ES-I3 (cell line): ENCODE measurements around the gene THRAP3.
"Not testable (repeated sequence)": the region's sequence is repeated elsewhere in the genome, so short reads cannot be mapped to it uniquely, and the experiment has no call there.

ENCODE experiments used
- H3K36me3 ChIP-seq: 2 replicates; pipeline ENCODE4 v1.6.1; 2013; ENCODE audit warnings: mild to moderate bottlenecking, low read length, control low read depth, moderate library complexity; ENCODE audit not compliant: insufficient read depth
- H3K4me1 ChIP-seq: 2 replicates; pipeline ENCODE4 v1.6.1; 2013; ENCODE audit warnings: mild to moderate bottlenecking, control low read depth, low read length; ENCODE audit not compliant: insufficient read depth
- H3K9ac ChIP-seq: 2 replicates; pipeline ENCODE4 v1.6.1; 2013; ENCODE audit warnings: low read depth, mild to moderate bottlenecking, low read length, moderate library complexity
- H3K9me3 ChIP-seq: 2 replicates; pipeline ENCODE4 v1.6.1; 2013; ENCODE audit warnings: mild to moderate bottlenecking, low read length, moderate library complexity; ENCODE audit not compliant: control insufficient read depth, insufficient read depth

Gene THRAP3

DNA sequence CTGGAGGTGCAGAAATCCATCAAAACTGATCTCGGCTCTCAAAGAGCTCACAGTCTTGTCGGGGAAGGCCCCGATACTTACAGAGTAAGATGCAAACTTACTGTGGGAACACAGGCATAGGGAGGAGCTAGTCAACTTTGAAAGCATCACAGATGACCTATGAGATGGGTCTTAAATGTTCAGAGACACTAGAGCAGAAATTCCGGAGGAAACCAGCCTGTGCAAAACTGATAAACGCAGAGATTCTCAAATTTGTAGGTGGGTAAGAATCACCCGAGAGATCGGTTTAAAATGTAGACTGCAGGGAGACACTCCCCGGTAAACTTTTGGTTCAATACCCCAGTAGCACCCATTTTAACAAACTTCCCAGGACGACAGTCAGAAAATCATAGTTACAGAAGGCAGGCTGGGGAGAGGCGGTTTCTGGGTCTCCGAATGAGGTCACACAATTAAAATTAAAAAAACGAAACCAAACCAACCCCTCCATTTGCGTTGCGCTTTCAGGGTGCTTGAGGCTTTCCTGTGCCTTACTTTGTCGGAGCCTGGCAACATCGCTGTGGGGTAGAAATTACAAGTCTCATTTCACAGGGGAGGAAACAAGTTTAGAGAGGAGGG is 755 bp upstream of the THRAP3 start:
- Histone ChIP-seq H3K4me1 (no peaks in the 10 kb centered on the region), H3K9ac (peak overlapping the region; percentile 91), H3K9me3 (no peaks in the 10 kb centered on the region), H3K36me3 (peaks cover 4% of the 10 kb centered on the region; the same call in 1 of the 2 replicates)

DNA sequence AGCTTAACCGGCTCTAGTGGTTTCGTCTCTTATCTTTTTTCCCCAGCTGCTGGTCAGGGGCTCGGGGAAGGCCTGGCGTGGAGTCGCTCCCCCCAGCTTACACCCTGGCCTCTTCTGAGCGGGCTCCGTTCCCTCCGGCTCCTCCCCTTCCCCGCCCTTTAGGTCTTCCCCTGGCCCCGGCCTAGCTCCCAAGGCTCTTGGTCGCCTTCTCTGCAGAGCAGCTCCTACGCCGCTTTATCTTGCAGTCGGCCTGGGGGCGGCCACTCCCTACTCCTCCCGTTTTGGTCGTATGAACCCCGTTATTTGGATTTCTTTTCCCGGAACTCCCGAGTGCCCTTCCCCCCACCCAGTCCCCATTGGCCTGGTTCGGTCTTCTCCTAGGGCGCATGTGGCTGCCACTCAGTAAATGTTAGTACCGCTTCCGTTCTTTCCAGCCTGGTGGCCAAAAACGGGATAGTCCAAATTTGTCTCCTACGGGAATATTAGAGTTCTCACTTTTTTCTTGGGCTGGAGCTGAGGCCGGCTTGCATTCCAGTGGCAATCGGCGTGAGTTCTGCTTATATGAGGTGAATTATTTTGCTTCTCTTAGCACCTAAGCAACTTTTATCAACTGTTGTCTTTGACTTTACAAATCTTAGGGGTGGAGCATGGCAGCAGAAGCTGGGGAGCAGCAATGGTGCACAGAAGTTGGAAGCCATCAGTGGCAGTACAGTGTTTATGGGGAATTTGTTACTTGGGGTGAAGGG is 467 bp downstream of the THRAP3 start:
- Histone ChIP-seq H3K36me3 (peaks cover 4% of the 10 kb centered on the region; the same call in 1 of the 2 replicates), H3K9ac (peak overlapping the region; percentile 98), H3K9me3 (no peaks in the 10 kb centered on the region), H3K4me1 (no peaks in the 10 kb centered on the region)

DNA sequence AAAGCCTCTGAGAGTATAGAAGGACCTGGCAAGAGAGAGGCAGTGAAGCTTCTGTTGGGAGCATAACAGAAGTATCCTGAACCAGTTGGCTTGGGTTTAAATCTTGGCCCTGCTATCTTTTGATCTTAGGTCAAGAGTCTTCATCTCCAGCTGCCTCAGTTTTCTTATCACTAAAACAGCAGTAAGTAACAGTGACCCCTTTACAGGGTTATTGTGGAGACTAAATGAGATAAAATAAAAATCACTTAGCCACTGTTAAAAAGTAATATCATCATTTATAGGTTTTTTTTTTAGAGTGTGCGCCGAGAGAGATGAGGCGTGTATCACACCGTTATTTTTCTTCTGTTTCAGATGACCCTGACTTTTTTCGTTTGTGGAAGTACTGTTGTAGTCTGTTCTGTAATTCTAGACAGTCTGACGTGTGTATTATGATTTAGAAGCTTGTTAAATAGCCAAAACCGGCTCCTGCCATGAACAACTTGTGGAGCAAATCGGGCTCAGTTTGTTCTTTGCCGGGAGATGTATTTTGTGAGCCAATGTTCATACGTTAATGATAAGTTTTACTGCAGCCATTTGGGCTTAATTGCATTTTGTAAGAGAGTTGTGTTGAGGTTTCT is 1.1 kb downstream of the THRAP3 start:
- Histone ChIP-seq H3K9ac (peak overlapping the region; percentile 98), H3K36me3 (peaks cover 4% of the 10 kb centered on the region; the same call in 1 of the 2 replicates), H3K4me1 (no peaks in the 10 kb centered on the region)

DNA sequence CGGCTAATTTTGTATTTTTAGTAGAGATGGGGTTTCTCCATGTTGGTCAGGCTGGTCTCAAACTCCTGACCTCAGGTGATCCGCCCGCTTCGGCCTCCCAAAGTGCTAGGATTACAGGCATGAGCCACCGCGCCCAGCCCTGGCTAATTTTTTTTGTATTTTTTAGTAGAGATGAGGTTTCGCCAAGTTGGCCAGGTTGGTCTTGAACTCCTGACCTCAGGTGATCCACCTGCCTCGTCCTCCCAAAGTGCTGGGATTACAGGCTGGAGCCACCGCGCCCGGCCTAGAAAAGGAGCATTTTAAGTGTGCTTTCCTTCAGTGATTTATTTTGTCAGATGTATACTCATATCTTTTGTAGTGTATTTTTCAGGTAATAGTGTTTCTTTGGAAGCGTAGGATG is 6.0 kb downstream of the THRAP3 start:
- not testable (repeated sequence) for H3K9ac ChIP-seq, H3K4me1 ChIP-seq, H3K9me3 ChIP-seq
- H3K36me3 ChIP-seq = peaks cover 12% of the 10 kb centered on the region

More for the DNA sequence above, 1.1 kb downstream of the THRAP3 start:
- no peaks in the 10 kb centered on the region for H3K9me3 ChIP-seq

DNA sequence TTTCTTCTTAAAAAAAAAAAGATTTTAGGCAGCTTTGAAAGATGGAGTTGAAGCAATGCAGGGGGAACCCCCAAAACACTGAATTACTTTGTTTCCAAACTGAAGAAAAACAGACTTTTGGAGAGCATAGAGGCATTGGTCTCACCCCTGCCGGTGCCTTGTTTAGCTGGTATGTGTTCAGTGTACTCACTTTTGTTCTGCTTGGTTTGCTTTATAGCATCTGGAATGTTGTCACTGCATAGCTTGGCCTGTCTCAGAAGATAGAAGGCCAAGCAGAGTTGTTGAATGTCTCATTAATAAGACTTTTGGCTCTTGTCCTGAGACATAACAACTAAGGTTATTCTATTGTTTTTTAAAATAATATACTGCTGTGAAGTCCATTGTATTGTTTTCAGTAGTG is 6.9 kb downstream of the THRAP3 start:
- peaks cover 12% of the 10 kb centered on the region for H3K36me3 ChIP-seq
- no peak overlapping the region for H3K9ac ChIP-seq
- no peaks in the 10 kb centered on the region for H3K9me3 ChIP-seq
- H3K4me1 ChIP-seq = no peaks in the 10 kb centered on the region

DNA sequence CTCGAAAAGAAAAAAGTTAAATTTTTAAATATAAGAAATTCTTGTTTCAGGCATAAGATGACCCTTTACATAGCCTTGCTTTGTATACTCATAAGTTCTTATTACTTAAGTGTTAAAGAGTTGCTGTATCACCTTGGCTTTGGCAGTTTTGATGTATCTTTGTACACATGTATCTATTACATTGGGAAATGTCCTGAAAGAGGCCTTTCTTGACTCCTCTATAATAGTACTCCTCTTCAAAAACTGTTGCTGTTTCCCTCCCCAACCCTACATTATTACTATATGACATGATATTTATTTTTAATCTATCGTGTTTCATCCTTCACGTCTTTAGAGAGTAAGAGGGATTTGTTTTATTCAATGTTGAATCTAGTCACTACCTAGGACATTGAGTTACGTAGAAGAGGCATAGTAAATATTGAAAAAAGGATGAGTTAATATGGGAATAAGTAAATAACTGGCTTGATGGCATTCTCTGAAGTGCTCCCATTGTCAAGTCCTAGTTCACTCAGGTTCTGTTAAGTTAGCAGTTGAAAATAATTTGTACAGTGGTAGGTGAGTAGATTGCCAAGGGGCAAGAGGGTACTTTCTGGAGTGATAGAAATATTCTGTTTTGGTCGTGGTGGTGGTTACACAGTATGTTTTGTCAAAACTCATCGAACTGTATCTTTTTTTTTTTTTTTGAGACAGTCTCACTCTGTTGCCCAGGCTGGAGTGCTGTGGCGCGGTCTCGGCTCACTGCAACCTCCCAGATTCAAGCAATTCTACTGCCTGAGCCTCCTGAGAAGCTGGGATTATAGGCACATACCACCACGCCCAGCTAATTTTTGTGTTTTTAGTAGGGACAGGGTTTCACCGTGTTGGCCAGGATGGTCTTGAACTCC is 8.2 kb downstream of the THRAP3 start:
- H3K4me1 ChIP-seq = no peaks in the 10 kb centered on the region
- no peaks in the 10 kb centered on the region for H3K9me3 ChIP-seq
- H3K36me3 ChIP-seq = peaks cover 8% of the 10 kb centered on the region
- no peak overlapping the region for H3K9ac ChIP-seq

DNA sequence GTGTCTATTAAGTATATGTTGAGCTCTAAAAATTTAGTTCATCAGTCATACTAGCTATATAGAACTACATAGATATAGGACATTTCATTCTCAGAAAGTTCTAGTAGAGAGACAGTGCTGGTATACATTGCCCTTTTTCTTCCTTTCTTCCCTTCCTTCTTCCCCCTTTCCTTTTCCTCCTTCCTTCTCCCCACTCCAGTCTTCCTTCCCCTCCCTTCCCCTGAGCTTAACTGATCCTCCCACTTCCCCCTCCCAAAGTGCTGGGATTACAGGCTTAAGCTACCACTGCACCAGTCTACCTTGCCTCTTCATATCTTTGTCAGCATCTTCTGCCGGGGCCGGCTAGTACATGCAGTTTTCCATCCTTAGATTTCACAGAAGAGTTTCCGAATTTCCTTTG is 12.1 kb downstream of the THRAP3 start:
- no peaks in the 10 kb centered on the region for H3K9me3 ChIP-seq
- no peaks in the 10 kb centered on the region; the same call in 1 of the 2 replicates for H3K36me3 ChIP-seq
- H3K9ac ChIP-seq = no peak overlapping the region
- H3K4me1 ChIP-seq = peaks cover 4% of the 10 kb centered on the region; the same call in 1 of the 2 replicates

DNA sequence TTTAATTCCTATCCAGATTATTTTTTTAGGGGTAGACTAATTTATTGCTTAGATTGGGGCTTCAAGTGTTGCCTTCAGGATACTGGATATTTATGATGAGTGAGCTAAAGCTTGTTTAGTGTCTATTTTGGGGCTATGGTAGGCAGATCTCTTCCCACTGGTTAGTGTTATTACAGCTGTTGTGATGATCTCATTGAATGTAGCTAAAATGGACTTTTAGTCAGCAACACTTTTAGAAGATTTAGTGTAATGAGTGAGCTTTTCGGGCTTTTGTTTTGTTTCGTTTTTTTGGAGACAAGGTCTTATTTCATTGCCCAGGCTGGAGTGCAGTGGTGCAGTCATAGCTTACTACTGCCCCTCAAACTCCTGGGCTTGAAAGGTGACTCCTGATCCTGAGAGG is 14.2 kb downstream of the THRAP3 start:
- Histone ChIP-seq H3K9ac (no peak overlapping the region), H3K9me3 (no peaks in the 10 kb centered on the region), H3K36me3 (no peaks in the 10 kb centered on the region; the same call in 1 of the 2 replicates), H3K4me1 (peaks cover 4% of the 10 kb centered on the region; the same call in 1 of the 2 replicates)

DNA sequence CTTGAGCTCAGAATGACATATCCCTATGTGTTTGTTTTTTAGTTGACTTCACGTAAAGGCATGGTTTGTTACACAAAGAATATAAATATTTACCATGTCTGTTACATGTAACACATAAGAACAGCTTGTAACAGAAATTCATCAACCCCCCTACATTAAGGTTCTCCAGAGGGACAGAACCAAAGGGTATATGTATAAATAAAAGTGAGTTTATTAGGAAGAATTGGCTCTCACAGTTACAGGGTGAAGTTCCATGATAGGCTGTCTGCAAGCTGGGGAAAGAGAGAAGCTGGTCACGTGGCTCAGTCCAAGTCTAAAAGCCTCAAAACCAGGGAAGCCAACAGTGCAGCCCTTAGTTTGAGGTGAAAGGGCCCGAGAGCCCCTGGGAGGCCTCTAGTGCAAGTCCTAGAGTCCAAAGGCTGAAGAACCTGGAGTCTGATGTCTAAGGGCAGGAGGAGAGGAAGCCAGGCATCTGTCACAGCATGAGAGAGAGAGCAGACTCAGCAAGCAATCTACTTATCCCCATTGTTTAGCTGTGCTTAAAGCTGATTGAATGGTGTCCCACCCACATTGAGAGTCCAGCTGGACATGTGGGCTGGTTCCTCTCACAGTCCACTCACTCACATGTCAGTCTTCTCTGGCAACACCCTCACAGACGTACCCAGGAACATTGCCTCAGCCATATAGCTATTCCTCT is 15.8 kb downstream of the THRAP3 start:
- no peak overlapping the region for H3K9ac ChIP-seq
- H3K9me3 ChIP-seq = no peaks in the 10 kb centered on the region
- H3K36me3 ChIP-seq = no peaks in the 10 kb centered on the region; the same call in 1 of the 2 replicates
- peaks cover 4% of the 10 kb centered on the region; the same call in 1 of the 2 replicates for H3K4me1 ChIP-seq

DNA sequence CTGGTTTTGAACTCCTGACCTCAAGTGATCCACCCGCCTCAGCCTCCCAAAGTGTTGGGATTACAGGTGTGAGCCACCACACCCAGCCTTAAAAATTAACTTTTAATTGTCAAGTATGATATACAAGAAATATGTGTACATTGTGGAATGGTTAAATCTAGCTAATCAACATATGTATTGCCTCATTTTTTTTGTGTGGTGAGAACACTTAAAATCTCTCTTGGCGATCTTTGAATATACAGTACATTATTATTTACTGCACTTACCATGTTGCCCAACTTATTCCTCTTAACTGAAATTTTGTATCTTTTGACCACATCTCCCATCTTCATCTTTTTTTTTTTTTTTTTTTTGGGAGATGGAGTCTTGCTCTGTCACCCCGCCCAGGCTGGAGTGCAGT is 23.3 kb downstream of the THRAP3 start:
- no peaks in the 10 kb centered on the region for H3K4me1 ChIP-seq
- no peak overlapping the region for H3K9ac ChIP-seq
- H3K36me3 ChIP-seq = no peaks in the 10 kb centered on the region
- H3K9me3 ChIP-seq = no peaks in the 10 kb centered on the region

DNA sequence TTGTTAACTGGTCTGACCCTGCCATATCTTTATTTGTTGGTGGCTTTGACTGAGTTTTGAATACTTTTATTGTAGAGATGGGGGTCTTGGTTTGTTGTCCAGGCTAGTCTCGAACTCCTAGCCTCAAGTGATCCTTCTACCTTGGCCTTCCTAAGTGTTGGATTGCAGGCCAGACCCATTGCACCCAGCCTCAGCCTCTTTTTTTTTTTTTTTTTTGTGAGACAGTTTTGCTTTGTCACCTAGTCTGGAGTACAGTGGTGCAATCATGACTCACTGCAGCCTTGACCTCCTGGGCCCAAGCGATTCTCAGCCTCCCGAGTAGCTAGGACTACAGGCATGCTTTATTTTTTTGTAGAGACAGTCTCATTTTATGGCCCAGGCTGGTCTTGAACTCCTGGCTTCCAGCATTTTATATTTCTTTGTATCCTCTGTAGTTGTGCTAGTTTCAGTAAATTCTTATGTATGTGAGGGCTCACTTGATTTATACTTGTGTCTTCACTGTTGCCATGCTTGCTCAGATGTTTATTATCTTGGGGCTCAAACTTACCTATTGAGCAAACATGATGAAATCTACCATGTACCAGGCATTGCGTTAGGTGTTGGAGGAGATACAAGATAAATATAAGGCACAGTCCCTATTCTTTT is 24.1 kb downstream of the THRAP3 start:
- Histone ChIP-seq H3K4me1 (no peaks in the 10 kb centered on the region; the same call in 1 of the 2 replicates), H3K36me3 (no peaks in the 10 kb centered on the region), H3K9me3 (no peaks in the 10 kb centered on the region), H3K9ac (no peak overlapping the region)

DNA sequence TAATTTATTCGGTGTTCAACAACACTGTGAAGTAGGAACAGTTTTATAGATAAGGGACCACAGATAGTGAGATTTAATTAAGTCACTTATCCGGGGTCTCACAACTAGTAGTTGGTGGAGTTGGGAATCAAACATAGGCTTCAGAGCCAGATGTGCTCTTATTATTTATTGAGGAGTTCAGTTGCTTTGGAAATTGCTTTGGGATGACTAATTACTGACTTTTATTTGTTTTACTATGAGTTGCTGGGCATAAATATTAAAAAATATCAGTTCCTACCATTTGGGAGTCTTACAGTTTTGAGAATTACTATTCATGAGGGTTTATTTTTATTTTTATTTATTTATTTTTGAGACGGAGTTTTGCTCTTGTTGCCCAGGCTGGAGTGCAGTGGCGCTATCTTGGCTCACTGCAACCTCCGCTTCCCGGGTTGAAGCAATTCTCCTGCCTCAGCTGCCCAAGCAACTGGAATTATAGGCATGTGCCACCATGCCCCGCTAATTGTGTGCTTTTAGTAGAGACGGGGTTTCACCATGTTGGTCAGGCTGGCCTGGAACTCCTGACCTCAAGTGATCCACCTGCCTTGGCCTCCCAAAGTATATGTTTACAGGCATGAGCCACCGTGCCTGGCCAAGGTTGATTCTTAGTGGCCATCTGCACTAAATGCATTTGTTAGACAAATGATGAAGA is 27.7 kb downstream of the THRAP3 start:
- H3K9ac ChIP-seq = no peak overlapping the region
- H3K9me3 ChIP-seq = no peaks in the 10 kb centered on the region
- H3K4me1 ChIP-seq = no peaks in the 10 kb centered on the region; the same call in 1 of the 2 replicates
- H3K36me3 ChIP-seq = peaks cover 4% of the 10 kb centered on the region

DNA sequence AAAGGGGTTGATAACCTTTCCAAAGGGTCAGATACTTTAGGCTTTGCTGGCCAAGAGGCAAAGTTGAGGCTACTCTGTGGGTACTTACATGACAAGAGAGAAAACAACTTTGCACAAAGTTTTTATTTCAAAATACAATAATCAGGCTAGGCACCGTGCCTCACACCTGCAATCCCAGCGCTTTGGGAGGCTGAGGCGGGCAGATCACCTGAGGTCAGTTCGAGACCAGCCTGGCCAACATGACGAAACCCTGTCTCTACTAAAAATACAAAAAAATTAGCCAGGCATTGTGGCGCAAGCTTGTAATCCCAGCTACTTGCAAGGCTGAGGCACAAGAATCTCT is 28.2 kb downstream of the THRAP3 start:
- not testable (repeated sequence) for H3K4me1 ChIP-seq, H3K9ac ChIP-seq, H3K9me3 ChIP-seq, H3K36me3 ChIP-seq
